Activated T-helper 1 cell treated with anti-CD3 and anti-CD28 coated beads, Interleukin-12 subunit alpha, Interleukin-12 subunit beta, Interleukin-2, Interleukin-4 antibody, amounts not matched to agents 30 ng/mL and 10 ng/mL and 1 ng/mL, durations not matched to agents 14 hours and 24 hours and 36 hours (primary cell): ENCODE results near the gene HIKESHI. TPM values are rescaled to one million over a fixed set of nuclear protein-coding genes. Genes with fewer than 3 reads are reported as not detected.

Source experiments
- DNase-seq: peaks from one replicate; pipeline ENCODE4 v3.0.0; 2021; ENCODE audit warnings: low spot score
- H3K27ac Mint-ChIP-seq: one replicate; pipeline ENCODE4 v1.8.0; 2021; ENCODE audit warnings: mild to moderate bottlenecking, mixed read lengths
- H3K27me3 Mint-ChIP-seq: one replicate; pipeline ENCODE4 v1.8.0; 2022; ENCODE audit warnings: mild to moderate bottlenecking, moderate library complexity, mixed read lengths; ENCODE audit not compliant: insufficient read depth
- H3K36me3 Mint-ChIP-seq: one replicate; pipeline ENCODE4 v1.8.0; 2021; ENCODE audit warnings: low read depth, mixed read lengths
- H3K4me1 Mint-ChIP-seq: one replicate; pipeline ENCODE4 v1.8.0; 2021; ENCODE audit warnings: low read depth, mixed read lengths
- H3K4me3 Mint-ChIP-seq: one replicate; pipeline ENCODE4 v1.8.0; 2021; ENCODE audit warnings: mild to moderate bottlenecking, moderate library complexity, mixed read lengths
- H3K9me3 Mint-ChIP-seq: one replicate; pipeline ENCODE4 v1.8.0; 2021; ENCODE audit warnings: mixed read lengths
- intact Hi-C: fragments of 100-400 bp; cut with micrococcal nuclease; formaldehyde crosslinking; loops from one replicate; pipeline ENCODE4 v1.15.1; 2024
- total RNA-seq: library from RNA; stranded (reverse); gene quantifications from 2 replicates; pipeline ENCODE4 v1.2.3, GENCODE V29; 2022

The HIKESHI gene
- total RNA-seq, 1 donor from 2014 or later, result 56.4 TPM

- Mint-ChIP-seq H3K4me3 (no peak overlapping the region), H3K27me3 (no peaks in the 10 kb centered on the region), H3K4me1 (peaks cover 6% of the 10 kb centered on the region), H3K9me3 (peaks cover 15% of the 10 kb centered on the region), H3K27ac (no peak overlapping the region), H3K36me3 (no peaks in the 10 kb centered on the region)
- intact Hi-C loops, result no loop called here
- no peak for DNase-seq
Measured at GRCh38 chr11:86365546-86365945, 63.5 kb downstream of the HIKESHI start.

DNA sequence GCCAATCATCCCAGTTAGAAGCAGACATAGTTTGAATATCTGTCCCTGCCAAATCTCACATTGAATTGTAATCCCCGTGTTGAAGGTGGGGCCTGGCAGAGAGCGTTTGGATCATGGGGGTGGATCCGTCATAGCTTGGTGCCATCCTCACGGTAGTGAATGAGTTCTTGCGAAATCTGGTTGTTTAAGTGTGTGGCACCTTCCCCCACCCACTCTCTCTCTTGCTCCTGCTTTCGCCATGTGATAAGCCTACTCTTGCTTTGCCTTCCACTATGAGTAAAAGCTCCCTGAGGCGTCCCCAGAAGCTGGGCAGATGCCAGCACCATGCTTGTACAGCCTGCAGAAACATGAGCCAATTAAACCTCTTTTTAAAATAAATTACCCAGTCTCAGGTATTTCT lies 67.6 kb downstream of the HIKESHI start:
- DNase-seq, result no peak
- Mint-ChIP-seq H3K9me3 (peaks cover 19% of the 10 kb centered on the region), H3K27ac (no peak overlapping the region), H3K4me1 (peaks cover 14% of the 10 kb centered on the region), H3K36me3 (no peaks in the 10 kb centered on the region), H3K27me3 (no peaks in the 10 kb centered on the region), H3K4me3 (no peak overlapping the region)
- intact Hi-C loops, result no loop called here

DNA sequence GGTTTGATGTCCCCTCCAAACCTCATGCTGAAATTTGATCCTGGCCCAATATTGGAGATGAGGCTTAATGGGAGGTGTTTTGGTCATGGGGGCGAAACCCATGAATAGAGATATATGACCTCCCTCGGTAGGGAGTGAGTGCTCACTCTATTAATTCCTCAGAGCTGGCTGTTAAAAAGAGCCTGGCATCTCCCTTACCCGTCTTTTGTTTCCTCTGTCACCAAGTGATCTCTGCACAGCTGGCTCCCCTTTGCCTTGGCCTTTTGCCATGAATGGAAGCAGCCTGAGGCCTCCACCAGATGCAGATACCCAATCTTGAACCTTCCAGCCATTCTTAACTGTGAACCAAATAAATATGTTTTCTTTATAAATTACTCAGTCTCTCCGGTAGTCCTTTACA lies 68.1 kb downstream of the HIKESHI start:
- no peak for DNase-seq
- Mint-ChIP-seq H3K9me3 (peaks cover 19% of the 10 kb centered on the region), H3K27me3 (no peaks in the 10 kb centered on the region), H3K4me3 (no peak overlapping the region), H3K27ac (no peak overlapping the region), H3K36me3 (no peaks in the 10 kb centered on the region), H3K4me1 (peaks cover 14% of the 10 kb centered on the region)
- intact Hi-C loops, result no loop called here

- intact Hi-C loops, result no loop called here
- peaks cover 5% of the 10 kb centered on the region for H3K27me3 Mint-ChIP-seq
- no peak overlapping the region for H3K27ac Mint-ChIP-seq
- no peak for DNase-seq
- H3K4me1 Mint-ChIP-seq, result peaks cover 14% of the 10 kb centered on the region
- H3K4me3 Mint-ChIP-seq, result no peak overlapping the region
- H3K36me3 Mint-ChIP-seq, result no peaks in the 10 kb centered on the region
- H3K9me3 Mint-ChIP-seq, result peaks cover 21% of the 10 kb centered on the region
Measured at GRCh38 chr11:86370922-86371594, 69.0 kb downstream of the HIKESHI start.

DNA sequence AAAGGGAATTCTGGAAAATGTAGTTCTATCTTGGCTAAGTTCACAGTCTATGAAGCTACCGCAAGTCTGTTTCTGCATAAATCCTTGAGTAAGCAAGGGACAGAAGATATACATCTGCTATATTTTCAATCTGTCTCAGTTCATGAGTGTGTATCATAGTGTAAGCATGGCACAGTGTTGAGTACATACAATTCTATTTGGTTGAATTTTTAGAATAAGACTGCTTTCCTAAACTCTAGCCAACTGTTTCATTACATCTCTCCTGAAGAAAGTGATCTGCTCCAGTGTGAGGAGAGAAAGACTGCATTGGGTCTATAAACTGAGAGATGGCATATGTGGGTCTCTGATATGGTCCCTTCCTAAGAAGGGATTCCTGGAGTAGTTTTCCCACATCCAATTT lies 70.0 kb downstream of the HIKESHI start:
- Mint-ChIP-seq H3K4me1 (peaks cover 14% of the 10 kb centered on the region), H3K27me3 (peaks cover 7% of the 10 kb centered on the region), H3K4me3 (no peak overlapping the region), H3K27ac (no peak overlapping the region), H3K9me3 (peaks cover 28% of the 10 kb centered on the region), H3K36me3 (no peaks in the 10 kb centered on the region)
- no peak for DNase-seq
- intact Hi-C loops, result no loop called here

DNA sequence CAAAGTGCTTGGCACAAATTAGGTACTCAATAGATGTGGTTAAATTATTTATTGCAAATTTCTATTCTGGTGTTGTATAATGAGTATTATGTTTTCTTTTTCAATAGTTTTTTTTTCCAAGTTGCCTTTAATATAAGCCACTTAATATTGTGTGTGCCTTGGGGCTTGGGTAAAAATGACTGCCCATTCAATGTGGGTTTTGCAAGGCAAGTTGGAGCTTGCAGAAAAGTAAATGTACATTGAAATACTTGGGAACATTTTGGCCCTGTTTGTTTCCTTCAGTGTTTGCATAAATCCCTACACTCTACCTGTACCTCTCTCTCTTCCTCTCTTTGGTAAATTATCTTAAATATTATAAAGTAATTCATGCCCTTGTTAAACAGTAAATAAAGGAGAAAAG lies 70.5 kb downstream of the HIKESHI start:
- no peaks in the 10 kb centered on the region for H3K36me3 Mint-ChIP-seq
- no peak overlapping the region for H3K27ac Mint-ChIP-seq
- DNase-seq, result no peak
- no peak overlapping the region for H3K4me3 Mint-ChIP-seq
- H3K9me3 Mint-ChIP-seq, result peaks cover 31% of the 10 kb centered on the region
- H3K4me1 Mint-ChIP-seq, result peaks cover 14% of the 10 kb centered on the region
- peaks cover 7% of the 10 kb centered on the region for H3K27me3 Mint-ChIP-seq
- intact Hi-C loops, result no loop called here

DNA sequence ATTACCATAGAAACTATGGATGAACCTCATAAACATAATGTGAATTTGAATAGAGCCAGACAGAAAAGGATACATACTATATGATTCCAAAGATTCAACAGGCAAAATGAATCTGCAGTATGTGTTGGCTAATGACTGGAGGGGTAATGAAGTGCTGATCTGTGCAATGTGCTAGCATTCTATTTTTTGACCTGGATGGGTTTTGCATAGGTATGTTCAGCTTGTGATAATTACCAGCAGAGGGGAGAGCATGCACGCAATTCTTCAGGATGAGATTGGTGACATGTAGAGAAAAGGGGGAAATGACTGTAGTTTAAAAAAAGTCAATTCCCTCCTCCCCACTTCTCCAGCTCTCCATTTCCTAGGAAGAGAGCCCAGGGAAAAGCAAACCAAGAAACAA lies 72.0 kb downstream of the HIKESHI start:
- H3K27ac Mint-ChIP-seq, result no peak overlapping the region
- peaks cover 31% of the 10 kb centered on the region for H3K9me3 Mint-ChIP-seq
- intact Hi-C loops, result no loop called here
- H3K4me3 Mint-ChIP-seq, result no peak overlapping the region
- peaks cover 11% of the 10 kb centered on the region for H3K27me3 Mint-ChIP-seq
- DNase-seq, result no peak
- peaks cover 14% of the 10 kb centered on the region for H3K4me1 Mint-ChIP-seq
- H3K36me3 Mint-ChIP-seq, result no peaks in the 10 kb centered on the region

GRCh38 chr11:86374586-86374985 lies 72.5 kb downstream of the HIKESHI start, which contains the start of gene CCDC81:
CCDC81 (plus strand) TSS chr11:86374887; CDS start chr11:86375164, 277 bp downstream.
- no peak within 1 kb of the TSS for H3K27ac Mint-ChIP-seq

GRCh38 chr11:86377972-86378371 lies 75.9 kb downstream of the HIKESHI start:
- intact Hi-C loops, result no loop called here
- peaks cover 12% of the 10 kb centered on the region for H3K9me3 Mint-ChIP-seq
- H3K36me3 Mint-ChIP-seq, result no peaks in the 10 kb centered on the region
- no peak overlapping the region for H3K27ac Mint-ChIP-seq
- no peak overlapping the region for H3K4me3 Mint-ChIP-seq
- DNase-seq, result no peak
- peaks cover 11% of the 10 kb centered on the region for H3K27me3 Mint-ChIP-seq
- H3K4me1 Mint-ChIP-seq, result no peaks in the 10 kb centered on the region

More at GRCh38 chr11:86374586-86374985, 72.5 kb downstream of the HIKESHI start, which contains the start of gene CCDC81:
- Mint-ChIP-seq H3K4me3 (no peak within 1 kb of the TSS), H3K27me3 (peaks cover 11% of the 10 kb centered on the region), H3K36me3 (no peaks in the 10 kb centered on the region), H3K9me3 (peaks cover 28% of the 10 kb centered on the region), H3K4me1 (peaks cover 10% of the 10 kb centered on the region)
- DNase-seq, result no peak
- intact Hi-C loops, result no loop called here

- Mint-ChIP-seq H3K9me3 (peaks cover 12% of the 10 kb centered on the region), H3K4me3 (no peak overlapping the region), H3K36me3 (no peaks in the 10 kb centered on the region), H3K27ac (no peak overlapping the region), H3K4me1 (no peaks in the 10 kb centered on the region), H3K27me3 (peaks cover 11% of the 10 kb centered on the region)
- DNase-seq, result no peak
- intact Hi-C loops, result loop anchor here (5.0 kb wide), 1 partner anchor 1118 kb away; no protein-coding TSS in a partner anchor
Measured at GRCh38 chr11:86380295-86381059, 78.4 kb downstream of the HIKESHI start.

- Mint-ChIP-seq H3K9me3 (no peaks in the 10 kb centered on the region), H3K4me1 (no peaks in the 10 kb centered on the region), H3K36me3 (no peaks in the 10 kb centered on the region), H3K27me3 (no peaks in the 10 kb centered on the region), H3K27ac (no peak overlapping the region), H3K4me3 (no peak overlapping the region)
- intact Hi-C loops, result loop anchor here (5.0 kb wide), 1 partner anchor 1121 kb away; no protein-coding TSS in a partner anchor
- DNase-seq, result no peak
Measured at GRCh38 chr11:86383041-86383955, 81.3 kb downstream of the HIKESHI start.

DNA sequence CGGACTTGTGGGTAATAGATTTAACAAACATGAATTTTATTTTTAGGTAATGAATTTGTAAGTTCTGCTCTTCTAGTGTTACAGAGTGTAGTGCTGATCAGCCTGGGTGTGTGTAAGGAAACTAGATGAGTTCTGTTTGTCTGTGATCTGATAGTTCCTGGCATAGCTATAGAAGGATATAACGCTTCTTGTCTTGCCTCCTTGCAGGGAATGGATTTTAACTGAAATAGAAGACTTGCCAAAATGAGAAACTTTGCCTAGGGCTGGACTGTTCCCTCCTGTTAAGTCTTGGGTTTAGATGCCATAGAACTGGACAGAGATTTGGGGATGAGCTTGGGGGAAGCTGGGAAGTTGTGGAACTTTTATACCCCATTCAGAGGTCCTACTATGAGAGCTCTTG lies 84.2 kb downstream of the HIKESHI start:
- Mint-ChIP-seq H3K27me3 (no peaks in the 10 kb centered on the region), H3K9me3 (no peaks in the 10 kb centered on the region)
- DNase-seq, result no peak

More for the DNA sequence above, 84.2 kb downstream of the HIKESHI start:
- intact Hi-C loops, result no loop called here
- no peaks in the 10 kb centered on the region for H3K4me1 Mint-ChIP-seq
- no peak overlapping the region for H3K27ac Mint-ChIP-seq
- H3K4me3 Mint-ChIP-seq, result no peak overlapping the region
- no peaks in the 10 kb centered on the region for H3K36me3 Mint-ChIP-seq
